ENCODE data around the gene TBC1D23. TPM values are rescaled to one million over a fixed set of nuclear protein-coding genes. Genes with fewer than 3 reads are reported as not detected.

TBC1D23 gene
- total RNA-seq, 1 donor from 2014 or later: 35.3 TPM

- Mint-ChIP-seq H3K4me1 (ENCODE audit: unreplicated experiment) (no peaks in the 10 kb centered on the region), H3K27me3 (ENCODE audit: unreplicated experiment) (no peaks in the 10 kb centered on the region), H3K9me3 (ENCODE audit: unreplicated experiment) (no peaks in the 10 kb centered on the region), H3K4me3 (ENCODE audit: unreplicated experiment) (no peak overlapping the region), H3K36me3 (ENCODE audit: unreplicated experiment) (peaks cover 58% of the 10 kb centered on the region), H3K27ac (ENCODE audit: unreplicated experiment) (no peak overlapping the region)
- TF ChIP-seq CTCF (IDR thresholded peaks at IDR 0.05): no peak
- no peak for DNase-seq (ENCODE audit: extremely low spot score, unreplicated experiment)
These were observed 91.8 kb downstream of the TBC1D23 start for GRCh38 chr3:100352296-100353231.

GRCh38 chr3:100354850-100355249, 94.1 kb downstream of the TBC1D23 start:
- no peak for TF ChIP-seq CTCF (IDR thresholded peaks at IDR 0.05)
- no peak overlapping the region for H3K27ac Mint-ChIP-seq (ENCODE audit: unreplicated experiment)
- DNase-seq (ENCODE audit: extremely low spot score, unreplicated experiment): no peak
- H3K9me3 Mint-ChIP-seq (ENCODE audit: unreplicated experiment): no peaks in the 10 kb centered on the region
- H3K4me1 Mint-ChIP-seq (ENCODE audit: unreplicated experiment): no peaks in the 10 kb centered on the region
- H3K36me3 Mint-ChIP-seq (ENCODE audit: unreplicated experiment): peaks cover 52% of the 10 kb centered on the region
- H3K4me3 Mint-ChIP-seq (ENCODE audit: unreplicated experiment): no peak overlapping the region
- H3K27me3 Mint-ChIP-seq (ENCODE audit: unreplicated experiment): no peaks in the 10 kb centered on the region

- DNase-seq (ENCODE audit: extremely low spot score, unreplicated experiment): no peak
- Mint-ChIP-seq H3K9me3 (ENCODE audit: unreplicated experiment) (peaks cover 6% of the 10 kb centered on the region), H3K27ac (ENCODE audit: unreplicated experiment) (no peak overlapping the region), H3K4me1 (ENCODE audit: unreplicated experiment) (no peaks in the 10 kb centered on the region), H3K27me3 (ENCODE audit: unreplicated experiment) (no peaks in the 10 kb centered on the region), H3K4me3 (ENCODE audit: unreplicated experiment) (no peak overlapping the region), H3K36me3 (ENCODE audit: unreplicated experiment) (peaks cover 53% of the 10 kb centered on the region)
- no peak for TF ChIP-seq CTCF (IDR thresholded peaks at IDR 0.05)
These were observed 97.6 kb downstream of the TBC1D23 start for GRCh38 chr3:100358413-100358812.

- no peak for TF ChIP-seq CTCF (IDR thresholded peaks at IDR 0.05)
- peaks cover 57% of the 10 kb centered on the region for H3K36me3 Mint-ChIP-seq (ENCODE audit: unreplicated experiment)
- no peak overlapping the region for H3K27ac Mint-ChIP-seq (ENCODE audit: unreplicated experiment)
- peaks cover 6% of the 10 kb centered on the region for H3K9me3 Mint-ChIP-seq (ENCODE audit: unreplicated experiment)
- no peak overlapping the region for H3K4me3 Mint-ChIP-seq (ENCODE audit: unreplicated experiment)
- DNase-seq (ENCODE audit: extremely low spot score, unreplicated experiment): no peak
- no peaks in the 10 kb centered on the region for H3K27me3 Mint-ChIP-seq (ENCODE audit: unreplicated experiment)
- H3K4me1 Mint-ChIP-seq (ENCODE audit: unreplicated experiment): no peaks in the 10 kb centered on the region
These were observed 98.2 kb downstream of the TBC1D23 start for GRCh38 chr3:100359035-100359434.

GRCh38 chr3:100360757-100361496, 100.1 kb downstream of the TBC1D23 start:
- Mint-ChIP-seq H3K9me3 (ENCODE audit: unreplicated experiment) (peaks cover 6% of the 10 kb centered on the region), H3K27me3 (ENCODE audit: unreplicated experiment) (no peaks in the 10 kb centered on the region), H3K36me3 (ENCODE audit: unreplicated experiment) (peaks cover 62% of the 10 kb centered on the region), H3K27ac (ENCODE audit: unreplicated experiment) (peak overlapping the region; percentile 4), H3K4me3 (ENCODE audit: unreplicated experiment) (no peak overlapping the region), H3K4me1 (ENCODE audit: unreplicated experiment) (no peaks in the 10 kb centered on the region)
- DNase-seq (ENCODE audit: extremely low spot score, unreplicated experiment): no peak
- no peak for TF ChIP-seq CTCF (IDR thresholded peaks at IDR 0.05)

Data from osteocyte (in vitro differentiated cells).